ENCODE results near the gene DCAF15. TPM values are rescaled to one million over a fixed set of nuclear protein-coding genes. Genes with fewer than 3 reads are reported as not detected.

DCAF15 gene
- polyA plus RNA-seq, 3 donors = 2.8 to 116 (median 3.4) TPM

GRCh38 chr19:13984875-13985741 is 32.8 kb downstream of the DCAF15 start:
- TF ChIP-seq, protein P1, sequence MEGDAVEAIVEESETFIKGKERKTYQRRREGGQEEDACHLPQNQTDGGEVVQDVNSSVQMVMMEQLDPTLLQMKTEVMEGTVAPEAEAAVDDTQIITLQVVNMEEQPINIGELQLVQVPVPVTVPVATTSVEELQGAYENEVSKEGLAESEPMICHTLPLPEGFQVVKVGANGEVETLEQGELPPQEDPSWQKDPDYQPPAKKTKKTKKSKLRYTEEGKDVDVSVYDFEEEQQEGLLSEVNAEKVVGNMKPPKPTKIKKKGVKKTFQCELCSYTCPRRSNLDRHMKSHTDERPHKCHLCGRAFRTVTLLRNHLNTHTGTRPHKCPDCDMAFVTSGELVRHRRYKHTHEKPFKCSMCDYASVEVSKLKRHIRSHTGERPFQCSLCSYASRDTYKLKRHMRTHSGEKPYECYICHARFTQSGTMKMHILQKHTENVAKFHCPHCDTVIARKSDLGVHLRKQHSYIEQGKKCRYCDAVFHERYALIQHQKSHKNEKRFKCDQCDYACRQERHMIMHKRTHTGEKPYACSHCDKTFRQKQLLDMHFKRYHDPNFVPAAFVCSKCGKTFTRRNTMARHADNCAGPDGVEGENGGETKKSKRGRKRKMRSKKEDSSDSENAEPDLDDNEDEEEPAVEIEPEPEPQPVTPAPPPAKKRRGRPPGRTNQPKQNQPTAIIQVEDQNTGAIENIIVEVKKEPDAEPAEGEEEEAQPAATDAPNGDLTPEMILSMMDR (IDR thresholded peaks at IDR 0.05) = no peak
- peak; percentile 55 to 68 (median 67) for DNase-seq
- Histone ChIP-seq H3K79me2 (ENCODE audit: insufficient read depth, low read length) (peaks cover 4% of the 10 kb centered on the region), H3K4me2 (replicated peaks; ENCODE audit: extremely low read depth, low read length, poor library complexity, severe bottlenecking) (peak overlapping the region; percentile 60), H3K4me3 (replicated peaks in 1 of 3; ENCODE audit: low read depth in 2 of 3, low read length in 3 of 3) (peak overlapping the region in 1 of 3 experiments; percentile 57), H3K9ac (ENCODE audit: insufficient read depth, low read length, poor library complexity, severe bottlenecking) (peak overlapping the region; percentile 93), H4K20me1 (ENCODE audit: insufficient read depth, low read length) (no peaks in the 10 kb centered on the region), H3K36me3 (replicated peaks in 1 of 2; ENCODE audit: control insufficient read depth in 1 of 2, insufficient read depth in 2 of 2, low read length in 2 of 2) (peaks cover 5 to 30% of the 10 kb centered on the region in 2 donors), H2AFZ (ENCODE audit: insufficient read depth, low read depth, low read length, poor library complexity, severe bottlenecking) (no peak overlapping the region), H3K27ac (ENCODE audit: low read depth in 1 of 2, low read length in 2 of 2) (peak overlapping the region; percentile 94 to 100), H3K4me1 (ENCODE audit: control insufficient read depth in 1 of 2, insufficient read depth in 2 of 2, low read length in 2 of 2) (peaks cover 51 to 67% of the 10 kb centered on the region in 2 donors), H3K9me3 (replicated peaks in 1 of 2; ENCODE audit: control insufficient read depth in 1 of 2, insufficient read depth in 1 of 2, low read length in 2 of 2) (no peaks in the 10 kb centered on the region), H3K27me3 (ENCODE audit: control insufficient read depth in 2 of 2, insufficient read depth in 2 of 2, low read length in 2 of 2) (no peaks in the 10 kb centered on the region)
- peaks cover 0 to 7% (median 3%) of the 10 kb centered on the region in 3 donors for H3K27me3 Mint-ChIP-seq (ENCODE audit: low read depth in 3 of 3)
- peaks cover 68% of the 10 kb centered on the region for H3K4me1 Mint-ChIP-seq
- H3K36me3 Mint-ChIP-seq = peaks cover 34 to 50% of the 10 kb centered on the region in 2 donors
- no peaks in the 10 kb centered on the region for H3K9me3 Mint-ChIP-seq
- H3K4me3 Mint-ChIP-seq = peak overlapping the region; percentile 55 to 79
- peak overlapping the region; percentile 98 to 99 (median 99) for H3K27ac Mint-ChIP-seq
- intact Hi-C loops (cut with micrococcal nuclease) = loop anchor here in 1 of 2 donors (5.0 kb wide), 1 partner anchor 47 kb away; the partner anchor contains the start of gene IL27RA
- WGBS (ENCODE audit: insufficient coverage) = 54% methylated on average over 16 of the region's 25 CpGs

DNA sequence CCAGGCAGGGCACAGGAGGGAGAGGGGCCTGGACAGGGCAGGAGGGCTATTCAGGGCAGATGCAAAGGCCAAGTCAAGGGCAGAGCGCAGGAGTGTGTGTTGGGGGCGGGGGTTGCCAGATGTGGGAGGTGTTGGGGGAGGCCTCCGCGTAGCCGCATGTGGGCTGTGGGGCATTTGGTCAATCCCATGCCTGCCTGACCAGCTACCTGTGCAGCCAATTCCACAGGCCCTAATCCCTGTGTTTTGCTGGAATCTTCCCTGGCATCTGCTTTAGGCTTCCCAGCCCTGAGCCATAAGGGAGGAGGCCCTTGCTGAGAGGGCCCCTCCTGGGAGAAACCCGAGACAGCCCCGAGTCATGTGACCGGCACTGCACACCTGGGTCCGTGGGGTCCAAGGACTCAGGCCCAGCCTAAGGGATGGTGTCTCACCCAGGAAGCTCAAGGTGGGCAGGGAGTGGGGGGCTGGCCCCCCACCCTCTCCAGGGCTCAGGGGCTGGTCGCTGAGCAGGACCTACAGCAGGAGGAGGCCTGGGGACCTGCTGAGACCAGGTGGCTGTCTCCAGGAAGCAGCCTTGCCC is 33.5 kb downstream of the DCAF15 start:
- DNase-seq = no peak
- Mint-ChIP-seq H3K27ac (peak overlapping the region; percentile 98 to 99 (median 99)), H3K9me3 (no peaks in the 10 kb centered on the region), H3K4me3 (peak overlapping the region; percentile 55 to 79), H3K27me3 (ENCODE audit: low read depth in 3 of 3) (peaks cover 0 to 7% (median 3%) of the 10 kb centered on the region in 3 donors), H3K36me3 (peaks cover 37 to 53% of the 10 kb centered on the region in 2 donors), H3K4me1 (peaks cover 65% of the 10 kb centered on the region)
- Histone ChIP-seq H2AFZ (ENCODE audit: insufficient read depth, low read depth, low read length, poor library complexity, severe bottlenecking) (no peak overlapping the region), H3K79me2 (ENCODE audit: insufficient read depth, low read length) (peaks cover 4% of the 10 kb centered on the region), H3K27me3 (ENCODE audit: control insufficient read depth in 2 of 2, insufficient read depth in 2 of 2, low read length in 2 of 2) (no peaks in the 10 kb centered on the region), H3K27ac (ENCODE audit: low read depth in 1 of 2, low read length in 2 of 2) (peak overlapping the region; percentile 94 to 100), H3K9ac (ENCODE audit: insufficient read depth, low read length, poor library complexity, severe bottlenecking) (peak overlapping the region; percentile 93), H3K4me1 (ENCODE audit: control insufficient read depth in 1 of 2, insufficient read depth in 2 of 2, low read length in 2 of 2) (peaks cover 47 to 59% of the 10 kb centered on the region in 2 donors), H3K36me3 (replicated peaks in 1 of 2; ENCODE audit: control insufficient read depth in 1 of 2, insufficient read depth in 2 of 2, low read length in 2 of 2) (peaks cover 5 to 29% of the 10 kb centered on the region in 2 donors), H3K4me3 (replicated peaks in 1 of 3; ENCODE audit: low read depth in 2 of 3, low read length in 3 of 3) (peak overlapping the region in 1 of 3 experiments; percentile 57), H3K9me3 (replicated peaks in 1 of 2; ENCODE audit: control insufficient read depth in 1 of 2, insufficient read depth in 1 of 2, low read length in 2 of 2) (no peaks in the 10 kb centered on the region), H4K20me1 (ENCODE audit: insufficient read depth, low read length) (no peaks in the 10 kb centered on the region), H3K4me2 (replicated peaks; ENCODE audit: extremely low read depth, low read length, poor library complexity, severe bottlenecking) (peak overlapping the region; percentile 60)
- intact Hi-C loops (cut with micrococcal nuclease) = loop anchor here (2.0 to 5.0 kb wide), 2 partner anchors 19 to 46 kb away; partner anchors contain the start of gene IL27RA (in 1 of the 2)
- WGBS (ENCODE audit: insufficient coverage) = 66% methylated on average over 5 of the region's 10 CpGs
- TF ChIP-seq, protein P1 (IDR thresholded peaks at IDR 0.05) = no peak
